ENCODE results near the gene TESMIN.

The TESMIN gene

DNA sequence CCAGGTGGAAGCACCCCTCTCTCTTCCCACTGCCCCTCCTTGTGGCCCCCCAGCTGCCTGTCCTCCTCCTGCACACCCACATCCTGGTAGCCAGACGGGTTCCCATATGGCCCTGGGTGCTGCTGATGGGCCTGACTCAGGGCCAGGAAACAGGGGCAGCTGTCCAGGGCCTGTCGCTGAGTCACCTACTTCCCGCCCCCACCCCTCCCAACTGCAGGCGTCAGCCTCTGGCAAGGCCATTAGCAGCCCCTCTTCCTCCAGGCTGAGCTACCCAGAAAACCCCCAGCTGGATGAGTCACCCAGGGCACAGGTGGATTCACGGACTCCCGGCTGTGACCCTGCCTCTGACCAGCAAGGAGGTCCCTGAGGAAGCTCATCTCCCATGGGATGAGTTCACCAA is 73.9 kb downstream of the TESMIN start:
- ChIA-PET CTCF (no interaction called here), POLR2A (no interaction called here)
- TF ChIP-seq, protein P1, sequence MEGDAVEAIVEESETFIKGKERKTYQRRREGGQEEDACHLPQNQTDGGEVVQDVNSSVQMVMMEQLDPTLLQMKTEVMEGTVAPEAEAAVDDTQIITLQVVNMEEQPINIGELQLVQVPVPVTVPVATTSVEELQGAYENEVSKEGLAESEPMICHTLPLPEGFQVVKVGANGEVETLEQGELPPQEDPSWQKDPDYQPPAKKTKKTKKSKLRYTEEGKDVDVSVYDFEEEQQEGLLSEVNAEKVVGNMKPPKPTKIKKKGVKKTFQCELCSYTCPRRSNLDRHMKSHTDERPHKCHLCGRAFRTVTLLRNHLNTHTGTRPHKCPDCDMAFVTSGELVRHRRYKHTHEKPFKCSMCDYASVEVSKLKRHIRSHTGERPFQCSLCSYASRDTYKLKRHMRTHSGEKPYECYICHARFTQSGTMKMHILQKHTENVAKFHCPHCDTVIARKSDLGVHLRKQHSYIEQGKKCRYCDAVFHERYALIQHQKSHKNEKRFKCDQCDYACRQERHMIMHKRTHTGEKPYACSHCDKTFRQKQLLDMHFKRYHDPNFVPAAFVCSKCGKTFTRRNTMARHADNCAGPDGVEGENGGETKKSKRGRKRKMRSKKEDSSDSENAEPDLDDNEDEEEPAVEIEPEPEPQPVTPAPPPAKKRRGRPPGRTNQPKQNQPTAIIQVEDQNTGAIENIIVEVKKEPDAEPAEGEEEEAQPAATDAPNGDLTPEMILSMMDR (IDR thresholded peaks at IDR 0.05; ENCODE audit: control extremely low read depth, extremely low read depth, low read depth, missing control alignments), result no peak
- no peak for DNase-seq (ENCODE audit: extremely low spot score)

DNA sequence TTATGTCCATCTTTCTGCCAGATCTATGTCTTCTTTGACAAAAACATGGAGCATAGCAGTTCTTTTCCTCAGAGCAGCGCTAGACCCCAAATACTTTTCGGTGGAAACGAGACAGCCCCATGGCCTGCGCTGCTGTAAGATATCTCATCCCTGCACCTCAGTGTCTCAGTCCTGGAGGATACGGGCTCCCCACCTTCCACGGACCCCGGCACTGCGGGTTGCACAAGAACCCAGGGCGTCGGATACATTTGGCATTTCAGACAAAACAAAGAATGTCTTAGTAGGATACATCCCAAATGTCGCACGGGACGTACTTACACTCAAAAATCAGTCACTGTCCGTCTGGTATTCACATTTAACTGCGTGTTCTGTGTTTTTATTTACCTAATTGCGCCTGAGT is 76.9 kb downstream of the TESMIN start:
- no peak for DNase-seq (ENCODE audit: extremely low spot score)
- CTCF ChIA-PET, result no interaction called here
- TF ChIP-seq, protein P1 (IDR thresholded peaks at IDR 0.05; ENCODE audit: control extremely low read depth, extremely low read depth, low read depth, missing control alignments), result no peak
- POLR2A ChIA-PET, result no interaction called here

DNA sequence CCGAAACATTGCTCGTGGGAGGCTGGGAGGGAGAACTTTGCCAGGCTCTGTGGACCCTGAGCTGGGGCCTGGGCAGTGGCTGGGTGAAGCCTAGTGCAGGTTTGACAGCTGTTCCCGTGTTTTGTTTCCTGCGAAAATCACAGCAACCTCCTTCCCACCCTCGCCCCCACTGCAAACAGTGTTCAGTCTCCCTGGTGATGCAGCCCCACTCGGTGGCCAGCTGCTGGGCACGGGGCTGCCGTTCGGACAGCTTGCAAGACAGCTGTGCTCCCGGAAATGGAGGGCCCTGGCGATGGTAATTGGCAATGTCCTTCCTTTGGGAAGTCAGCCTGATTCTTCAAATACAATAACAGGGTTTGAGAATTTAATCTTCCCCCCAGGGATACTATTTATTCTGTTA is 77.3 kb downstream of the TESMIN start:
- no peak for DNase-seq (ENCODE audit: extremely low spot score)
- CTCF ChIA-PET, result no interaction called here
- POLR2A ChIA-PET, result no interaction called here
- TF ChIP-seq, protein P1 (IDR thresholded peaks at IDR 0.05; ENCODE audit: control extremely low read depth, extremely low read depth, low read depth, missing control alignments), result no peak

DNA sequence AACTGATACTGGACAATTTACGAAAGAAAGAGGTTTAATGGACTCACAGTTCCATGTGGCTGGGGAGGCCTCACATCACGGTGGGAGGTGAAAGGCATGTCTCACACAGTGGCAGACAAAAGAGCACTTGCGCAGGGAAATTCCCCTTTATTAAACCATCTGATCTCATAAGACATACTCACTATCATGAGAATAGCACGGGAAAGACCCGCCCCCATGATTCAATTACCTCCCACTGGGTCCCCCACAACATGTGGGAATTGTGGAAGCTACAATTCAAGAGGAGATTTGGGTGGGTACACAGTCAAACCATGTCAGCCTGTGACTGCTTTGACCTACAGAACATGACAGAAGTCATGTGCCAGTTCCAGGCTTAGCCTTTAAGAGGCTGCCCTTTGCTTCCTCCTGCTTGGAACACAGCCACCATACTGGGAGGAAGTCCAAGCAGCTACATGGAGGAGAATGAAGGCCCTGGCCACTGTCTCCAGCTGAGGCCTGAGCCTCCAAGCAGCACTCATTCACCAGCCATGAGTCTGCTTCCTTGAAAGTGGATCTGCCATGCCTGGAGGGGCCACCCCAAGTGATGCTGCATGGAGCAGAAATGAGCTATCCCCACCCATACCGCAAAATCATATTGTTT is 77.9 kb downstream of the TESMIN start:
- POLR2A ChIA-PET, result no interaction called here
- TF ChIP-seq, protein P1 (IDR thresholded peaks at IDR 0.05; ENCODE audit: control extremely low read depth, extremely low read depth, low read depth, missing control alignments), result no peak
- CTCF ChIA-PET, result no interaction called here
- no peak for DNase-seq (ENCODE audit: extremely low spot score)

DNA sequence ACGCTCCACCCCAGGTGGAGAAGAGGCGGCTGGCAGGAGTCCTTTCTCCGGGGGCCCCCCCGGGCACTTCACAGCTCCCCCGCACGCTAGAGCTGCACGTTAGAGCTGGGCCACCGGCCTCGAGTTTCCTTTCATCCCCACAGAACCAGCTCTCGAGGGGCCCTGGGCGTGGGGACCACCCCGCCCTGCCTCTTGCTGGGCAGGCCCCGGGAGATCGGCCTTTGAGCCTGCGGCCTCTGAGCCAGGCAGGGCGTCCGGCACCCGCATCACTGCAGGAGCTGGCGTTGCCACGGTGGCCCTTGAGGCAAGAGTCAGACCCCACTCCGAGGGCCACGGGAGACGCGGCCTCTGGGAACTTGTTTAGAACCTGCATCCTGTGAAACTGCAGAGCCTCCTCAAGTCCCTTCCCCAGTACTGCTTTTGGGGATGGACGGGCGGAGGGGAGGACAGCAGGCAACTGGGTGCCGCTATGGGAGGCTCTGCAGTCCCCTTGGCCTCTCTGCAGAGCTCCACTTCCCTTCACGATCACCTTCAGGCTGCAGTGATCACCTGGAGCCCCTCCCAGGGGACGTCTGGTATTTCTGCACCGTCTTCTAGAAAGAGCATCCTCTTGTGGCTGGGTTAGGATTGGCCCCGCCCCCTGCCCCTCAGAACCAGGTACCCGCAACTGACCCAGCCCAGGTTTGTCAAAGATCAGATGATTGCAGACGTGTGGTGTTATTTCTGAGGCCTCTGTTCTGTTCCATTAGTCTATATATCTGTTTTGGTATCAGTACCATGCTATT is 80.9 kb downstream of the TESMIN start:
- ChIA-PET CTCF (interaction anchor here (0.9 to 1.2 kb wide), 2 partner anchors 9 to 43 kb away, joined by 3 read pairs; no protein-coding TSS in a partner anchor), POLR2A (no interaction called here)
- no peak for DNase-seq (ENCODE audit: extremely low spot score)
- TF ChIP-seq, protein P1 (IDR thresholded peaks at IDR 0.05; ENCODE audit: control extremely low read depth, extremely low read depth, low read depth, missing control alignments), result no peak

DNA sequence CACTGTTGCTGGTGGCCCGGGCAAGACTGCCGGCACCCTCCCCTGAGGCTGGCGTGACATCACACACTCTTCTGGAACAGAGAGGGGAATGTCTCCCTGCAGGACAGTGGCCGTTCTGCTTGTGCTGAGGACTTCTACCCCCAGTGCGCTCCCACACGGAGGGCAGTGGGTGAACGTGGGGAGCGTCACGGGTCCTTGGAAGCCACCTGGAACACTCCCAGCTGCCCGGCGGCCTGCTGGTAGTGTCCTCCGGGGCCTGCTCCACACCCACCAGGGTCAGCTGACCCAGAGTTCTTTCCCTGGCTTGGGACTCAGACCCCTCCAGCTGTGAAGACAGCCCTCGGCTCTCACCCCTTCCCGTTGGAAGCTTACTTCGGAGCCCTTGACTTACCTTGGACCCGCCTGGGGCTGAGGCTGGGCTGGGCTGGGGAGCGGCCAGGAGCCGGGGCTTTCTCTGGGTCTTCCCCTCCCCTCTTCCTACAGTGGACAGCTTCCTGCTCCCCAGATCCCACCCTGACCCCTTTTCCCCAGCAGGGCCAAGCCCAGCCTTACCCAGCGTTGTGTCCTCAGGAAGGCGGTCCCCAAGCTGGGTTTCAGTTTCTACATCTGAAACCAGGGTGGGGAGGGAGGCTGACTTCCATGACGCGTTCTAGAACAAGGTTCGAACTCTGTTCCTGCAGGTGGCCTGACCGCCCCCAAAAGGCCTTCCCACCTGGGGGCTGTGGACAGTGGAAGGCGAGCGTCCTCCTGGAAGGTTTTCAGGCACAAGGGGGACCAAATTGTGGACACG is 81.8 kb downstream of the TESMIN start:
- TF ChIP-seq, protein P1 (IDR thresholded peaks at IDR 0.05; ENCODE audit: control extremely low read depth, extremely low read depth, low read depth, missing control alignments), result no peak
- CTCF ChIA-PET, result no interaction called here
- DNase-seq (ENCODE audit: extremely low spot score), result no peak
- POLR2A ChIA-PET, result no interaction called here

Data from GM10248 (cell line).